Liver (tissue), 9 donors: Measurements from ENCODE around the gene NUCKS1. TPM values are rescaled to one million over a fixed set of nuclear protein-coding genes. Genes with fewer than 3 reads are reported as not detected.

Experiments used
- DNase-seq: peaks from one replicate; pipeline ENCODE4 v3.0.0-alpha.2; 2017; ENCODE audit warnings: low spot score
- H3K27ac ChIP-seq, 2 donors: one replicate each; pipeline ENCODE4 v1.7.0; 2013; ENCODE audit warnings: inconsistent platforms in 2 of 2, low read length in 2 of 2, control low read depth in 1 of 2, low read depth in 1 of 2, mild to moderate bottlenecking in 1 of 2
- H3K27me3 ChIP-seq, 4 donors: one replicate each; pipeline versions ENCODE4 v1.6.1 to v1.7.0; 2013; ENCODE audit warnings: low read length in 3 of 4, inconsistent platforms in 1 of 4, mild to moderate bottlenecking in 1 of 4, moderate library complexity in 1 of 4; ENCODE audit not compliant: control insufficient read depth in 4 of 4, insufficient read depth in 4 of 4
- H3K36me3 ChIP-seq, 4 donors: one replicate each; pipeline versions ENCODE4 v1.6.1 to v1.7.0; 2013; ENCODE audit warnings: low read length in 3 of 4, mild to moderate bottlenecking in 3 of 4, low read depth in 1 of 4, moderate library complexity in 1 of 4; ENCODE audit not compliant: control insufficient read depth in 4 of 4, insufficient read depth in 3 of 4
- H3K4me1 ChIP-seq, 4 donors: one replicate each; pipeline versions ENCODE4 v1.6.1 to v1.7.0; 2013; ENCODE audit warnings: low read length in 3 of 4, mild to moderate bottlenecking in 3 of 4, moderate library complexity in 1 of 4; ENCODE audit not compliant: control insufficient read depth in 4 of 4, insufficient read depth in 4 of 4
- H3K4me3 ChIP-seq, 3 donors: one replicate each; pipeline versions ENCODE4 v1.6.1 to v1.7.0; 2013; ENCODE audit warnings: low read length in 3 of 3, control low read depth in 1 of 3, low read depth in 1 of 3, mild to moderate bottlenecking in 1 of 3
- H3K9ac ChIP-seq, 2 donors: one replicate each; pipeline ENCODE4 v1.7.0; 2013; ENCODE audit warnings: low read length in 2 of 2, mild to moderate bottlenecking in 2 of 2, moderate library complexity in 2 of 2, control low read depth in 1 of 2, low read depth in 1 of 2
- H3K9me3 ChIP-seq, 4 donors: one replicate each; pipeline versions ENCODE4 v1.6.1 to v1.7.0; 2013; ENCODE audit warnings: low read length in 3 of 4; ENCODE audit not compliant: control insufficient read depth in 4 of 4
- CTCF ChIP-seq: fragments of 150-350 bp; IDR thresholded peaks from 2 replicates; pipeline ENCODE4 v1.5.1; 2017; ENCODE audit warnings: improper control_type of control experiment, low read depth, low read length; ENCODE audit not compliant: missing input control
- FOXA1 ChIP-seq: IDR thresholded peaks from 2 replicates; pipeline ENCODE4 v1.6.1; 2016; ENCODE audit warnings: antibody characterized with exemption
- FOXA2 ChIP-seq: IDR thresholded peaks from 2 replicates; pipeline ENCODE4 v1.6.1; 2016; ENCODE audit warnings: antibody characterized with exemption
- GABPA ChIP-seq, 2 donors: IDR thresholded peaks in 1 of 2; conservative IDR thresholded peaks in 1 of 2; 2 replicates each; pipeline ENCODE4 v1.6.1; 2016; ENCODE audit warnings: antibody characterized with exemption in 2 of 2, mild to moderate bottlenecking in 1 of 2, moderate library complexity in 1 of 2
- HNF4A ChIP-seq, 2 donors: conservative IDR thresholded peaks; 2 replicates each; pipeline ENCODE4 v1.6.1; 2016; ENCODE audit warnings: antibody characterized with exemption in 2 of 2, mild to moderate bottlenecking in 2 of 2
- MAX ChIP-seq: IDR thresholded peaks from 2 replicates; pipeline ENCODE4 v1.6.1; 2016; ENCODE audit warnings: antibody characterized with exemption
- NR2F2 ChIP-seq: IDR thresholded peaks from 2 replicates; pipeline ENCODE4 v1.6.1; 2016; ENCODE audit warnings: antibody characterized with exemption
- RAD21 ChIP-seq, 2 donors: IDR thresholded peaks; 2 replicates each; pipeline ENCODE4 v1.6.1; 2016; ENCODE audit warnings: antibody characterized with exemption in 2 of 2, mild to moderate bottlenecking in 2 of 2
- REST ChIP-seq: IDR thresholded peaks from 2 replicates; pipeline ENCODE4 v1.6.1; 2016; ENCODE audit warnings: antibody characterized with exemption, mild to moderate bottlenecking
- SP1 ChIP-seq: IDR thresholded peaks from 2 replicates; pipeline ENCODE4 v1.6.1; 2018; ENCODE audit warnings: antibody characterized with exemption, mild to moderate bottlenecking
- WGBS: extraction: QIAGEN DNeasy Blood & Tissue Kit; methylation state at CpG from one replicate; pipeline ENCODE4 v1.1.7; 2013; 5-methylcytosine and 5-hydroxymethylcytosine counted together
- polyA plus RNA-seq, 2 donors: library from polyadenylated mRNA; stranded (reverse) in 1 of 2; unstranded in 1 of 2; fragments of 200-250 nt in 1 of 2; fragments of >200 nt in 1 of 2; fragmentation: Nextera tagmentation in 1 of 2; extraction: Ambion mirVana in 1 of 2; gene quantifications; one replicate each; pipeline versions ENCODE4 v1.2.1 to v1.2.3, GENCODE V29; 2013 to 2015
- total RNA-seq, 2 donors: library from RNA; depleted of rRNA; stranded (reverse); fragments of >200 nt; gene quantifications; one replicate each; pipeline ENCODE4 v1.2.3, GENCODE V29; 2014
- donor health status: healthy.
- donor health status: healthy.
- donor health status: healthy.
- donor health status: healthy.
- donor health status: healthy.

NUCKS1 gene
- total and polyA plus RNA-seq, 4 donors = 27.0 to 86.1 (median 42.6) TPM

- Histone ChIP-seq H3K4me3 (no peak overlapping the region), H3K27me3 (no peaks in the 10 kb centered on the region), H3K9me3 (no peaks in the 10 kb centered on the region), H3K36me3 (no peaks in the 10 kb centered on the region), H3K9ac (no peak overlapping the region), H3K4me1 (peaks cover 5 to 72% (median 59%) of the 10 kb centered on the region in 4 donors), H3K27ac (peak overlapping the region; percentile 80 to 87)
- TF ChIP-seq NR2F2 = no peak
- peak; percentile 15 for TF ChIP-seq FOXA1
- no peak for TF ChIP-seq REST
- peak in 1 of 2 donors; percentile 7 for TF ChIP-seq GABPA (IDR thresholded peaks at IDR 0.05 in 1 of 2, conservative IDR thresholded peaks at IDR 0.05 in 1 of 2)
- peak; percentile 14 for TF ChIP-seq MAX
- peak; percentile 3 for TF ChIP-seq SP1
- 25% methylated on average over 2 of the region's 2 CpGs for WGBS
- no peak for DNase-seq
These were observed 40.3 kb downstream of the NUCKS1 start for GRCh38 chr1:205709640-205710039.

- TF ChIP-seq FOXA1 (peak; percentile 55), SP1 (peak; percentile 18), RAD21 (IDR thresholded peaks at IDR 0.05) (no peak), REST (no peak), FOXA2 (peak; percentile 71), CTCF (no peak), HNF4A (conservative IDR thresholded peaks at IDR 0.05) (peak in 1 of 2 donors; percentile 15)
- Histone ChIP-seq H3K4me3 (no peak overlapping the region), H3K36me3 (no peaks in the 10 kb centered on the region), H3K9ac (no peak overlapping the region), H3K9me3 (no peaks in the 10 kb centered on the region), H3K27ac (peak overlapping the region in 1 of 2 donors; percentile 38), H3K27me3 (no peaks in the 10 kb centered on the region), H3K4me1 (peaks cover 2 to 68% (median 58%) of the 10 kb centered on the region in 4 donors)
- WGBS = 34% methylated on average over 4 of the region's 4 CpGs
- DNase-seq = no peak
These were observed 41.0 kb downstream of the NUCKS1 start for GRCh38 chr1:205709059-205709398.
